Kidney (tissue), 14 donors: ENCODE data around the gene ITIH1. TPM values are rescaled to one million over a fixed set of nuclear protein-coding genes. Genes with fewer than 3 reads are reported as not detected.

Experiments used
- DNase-seq, 5 donors: peaks; one replicate each; pipeline ENCODE4 v3.0.0-alpha.2; 2013 to 2020
- FAIRE-seq: peaks from 2 replicates; lab custom pipeline; 2012; peaks lifted over from hg19 to GRCh38; lab: Jason Lieb, UNC
- H3K27ac ChIP-seq, 2 donors: one replicate each; pipeline ENCODE4 v1.7.0; 2013; ENCODE audit warnings: low read depth in 2 of 2, low read length in 2 of 2, inconsistent platforms in 1 of 2
- H3K27me3 ChIP-seq: one replicate; pipeline ENCODE4 v1.7.1; 2013; ENCODE audit warnings: low read length, inconsistent platforms; ENCODE audit not compliant: control insufficient read depth, insufficient read depth
- H3K36me3 ChIP-seq, 3 donors: one replicate each; pipeline versions ENCODE4 v1.7.0 to v1.7.1; 2013; ENCODE audit warnings: low read length in 3 of 3, control low read depth in 1 of 3, inconsistent platforms in 1 of 3; ENCODE audit not compliant: insufficient read depth in 3 of 3, control insufficient read depth in 2 of 3
- H3K4me1 ChIP-seq, 3 donors: one replicate each; pipeline versions ENCODE4 v1.7.0 to v1.7.1; 2013; ENCODE audit warnings: low read length in 3 of 3, inconsistent platforms in 1 of 3, low read depth in 1 of 3; ENCODE audit not compliant: control insufficient read depth in 2 of 3, insufficient read depth in 2 of 3
- H3K4me3 ChIP-seq, 3 donors: one replicate each; pipeline versions ENCODE4 v1.7.0 to v1.8.1; 2013; ENCODE audit warnings: low read length in 3 of 3, control low read depth in 1 of 3, inconsistent platforms in 1 of 3
- H3K9ac ChIP-seq, 3 donors: one replicate each; pipeline versions ENCODE4 v1.7.0 to v1.7.1; 2013; ENCODE audit warnings: low read length in 3 of 3, control low read depth in 1 of 3, inconsistent platforms in 1 of 3
- H3K9me3 ChIP-seq, 3 donors: one replicate each; pipeline versions ENCODE4 v1.7.0 to v1.7.1; 2013; ENCODE audit warnings: low read length in 3 of 3, control low read depth in 1 of 3, inconsistent platforms in 1 of 3; ENCODE audit not compliant: control insufficient read depth in 2 of 3, insufficient read depth in 1 of 3
- CTCF ChIP-seq: IDR thresholded peaks from 3 replicates; pipeline ENCODE4 v1.5.1; 2012; ENCODE audit warnings: mild to moderate bottlenecking, moderate library complexity, borderline replicate concordance; ENCODE audit not compliant: insufficient read depth; ENCODE audit errors: extremely low read depth
- intact Hi-C: fragments of 100-400 bp; cut with DNase I; formaldehyde crosslinking; loops from one replicate; pipeline ENCODE4 v1.11.1; 2022
- polyA plus RNA-seq: library from polyadenylated mRNA; stranded (reverse); fragments of 350-450 nt; fragmentation: Illumina TruSeq; extraction: RNeasy Lipid Tissue Mini Kit (QIAGEN cat#74804); gene quantifications from one replicate; pipeline ENCODE4 v1.2.3, GENCODE V29; 2014; ENCODE audit warnings: low read depth, low replicate concordance; ENCODE audit not compliant: insufficient read depth
- total RNA-seq: library from RNA; stranded (reverse); fragmentation: NEBNext Ultra II Directional; extraction: Animal tissue kit (Norgen Biotek cat#: 25700); gene quantifications from one replicate; pipeline ENCODE4 v1.2.1, GENCODE V29; 2021
- donor health status: control.
- donor health status: control.
- donor health status: control.
- donor health status: control.
- donor health status: control.
- donor health status: DM: yes; HTN: yes; CAD: no.
- donor health status: Normal renal cell carcinoma (clear cell type).

Gene ITIH1
- total and polyA plus RNA-seq, 2 donors from 2014 or later, result 0.22 TPM; not detected in 1

GRCh38 chr3:52769786-52770455 lies 7.5 kb upstream of the ITIH1 start:
- no peaks in the 10 kb centered on the region for H3K27me3 ChIP-seq
- H3K27ac ChIP-seq, result no peak overlapping the region
- peak in 3 of 5 donors; percentile 24 to 46 (median 28) for DNase-seq
- peaks cover 0 to 11% (median 6%) of the 10 kb centered on the region in 3 donors for H3K36me3 ChIP-seq
- H3K4me1 ChIP-seq, result peaks cover 0 to 5% (median 3%) of the 10 kb centered on the region in 3 donors
- H3K9ac ChIP-seq, result peak overlapping the region in 2 of 3 donors; percentile 34 to 57
- TF ChIP-seq CTCF, result no peak
- intact Hi-C loops, result no loop called here
- FAIRE-seq, result no peak
- peak overlapping the region; percentile 78 to 100 (median 80) for H3K4me3 ChIP-seq
- H3K9me3 ChIP-seq, result no peaks in the 10 kb centered on the region

GRCh38 chr3:52770496-52771333 lies 6.7 kb upstream of the ITIH1 start, which contains the start of gene NEK4:
Gene NEK4 (minus strand): TSS chr3:52770940. CDS start chr3:52770746, 194 bp downstream.
- Histone ChIP-seq H3K36me3 (peaks cover 0 to 5% (median 4%) of the 10 kb centered on the region in 3 donors), H3K4me3 (peak within 1 kb of the TSS; percentile 84 to 100 (median 98)), H3K4me1 (peaks cover 0 to 5% (median 3%) of the 10 kb centered on the region in 3 donors), H3K9me3 (no peaks in the 10 kb centered on the region), H3K9ac (peak within 1 kb of the TSS; percentile 57 to 94 (median 91)), H3K27ac (peak within 1 kb of the TSS; percentile 69 to 72), H3K27me3 (no peaks in the 10 kb centered on the region)
- intact Hi-C loops, result no loop called here
- no peak for TF ChIP-seq CTCF
- FAIRE-seq, result no peak
- DNase-seq, result peak; percentile 94 to 98 (median 97)

GRCh38 chr3:52771334-52771681 lies 6.1 kb upstream of the ITIH1 start:
- Histone ChIP-seq H3K4me1 (peaks cover 0 to 5% (median 3%) of the 10 kb centered on the region in 3 donors), H3K9ac (peak overlapping the region; percentile 55 to 94 (median 91)), H3K4me3 (peak overlapping the region; percentile 84 to 100 (median 98)), H3K27ac (peak overlapping the region; percentile 69 to 72), H3K9me3 (no peaks in the 10 kb centered on the region), H3K36me3 (peaks cover 0 to 2% (median 0%) of the 10 kb centered on the region in 3 donors), H3K27me3 (no peaks in the 10 kb centered on the region)
- FAIRE-seq, result no peak
- DNase-seq, result peak in 1 of 5 donors; percentile 31
- no peak for TF ChIP-seq CTCF
- intact Hi-C loops, result no loop called here
